Breast epithelium (tissue), 3 donors: ENCODE data around the gene CDCP1.

Source experiments
- POLR2A ChIP-seq: fragments of 450-650 bp; IDR thresholded peaks from one replicate; pipeline ENCODE4 v1.6.1; 2016; ENCODE audit warnings: antibody characterized with exemption, mild to moderate bottlenecking, moderate library complexity
- TF ChIP-seq, protein P1 (sequence below), 3 donors: fragments of 450-650 bp; IDR thresholded peaks; one replicate each; pipeline ENCODE4 v1.5.1; 2016 to 2017; ENCODE audit warnings: antibody characterized with exemption in 3 of 3, mild to moderate bottlenecking in 3 of 3, moderate library complexity in 3 of 3

DNA sequence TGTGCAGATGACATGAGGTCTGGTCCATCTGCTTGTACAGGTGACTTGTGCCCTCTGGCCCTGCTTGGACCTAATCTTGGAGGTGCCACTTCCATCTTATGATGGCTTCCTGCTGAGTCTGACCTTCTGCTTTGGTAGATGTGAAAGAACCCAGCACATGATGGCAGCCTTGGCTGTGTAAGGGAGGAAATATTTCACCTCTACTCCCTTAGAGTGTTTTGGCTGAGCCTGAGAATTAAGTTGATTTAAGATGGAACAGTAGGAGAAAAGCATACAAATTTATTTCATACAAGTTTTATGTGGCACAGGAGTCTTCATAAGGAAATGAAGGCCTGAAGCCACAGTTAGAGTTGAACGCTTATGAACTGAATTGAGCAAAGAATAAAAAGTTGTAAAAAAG is 27.6 kb upstream of the CDCP1 start:
- TF ChIP-seq, protein P1, sequence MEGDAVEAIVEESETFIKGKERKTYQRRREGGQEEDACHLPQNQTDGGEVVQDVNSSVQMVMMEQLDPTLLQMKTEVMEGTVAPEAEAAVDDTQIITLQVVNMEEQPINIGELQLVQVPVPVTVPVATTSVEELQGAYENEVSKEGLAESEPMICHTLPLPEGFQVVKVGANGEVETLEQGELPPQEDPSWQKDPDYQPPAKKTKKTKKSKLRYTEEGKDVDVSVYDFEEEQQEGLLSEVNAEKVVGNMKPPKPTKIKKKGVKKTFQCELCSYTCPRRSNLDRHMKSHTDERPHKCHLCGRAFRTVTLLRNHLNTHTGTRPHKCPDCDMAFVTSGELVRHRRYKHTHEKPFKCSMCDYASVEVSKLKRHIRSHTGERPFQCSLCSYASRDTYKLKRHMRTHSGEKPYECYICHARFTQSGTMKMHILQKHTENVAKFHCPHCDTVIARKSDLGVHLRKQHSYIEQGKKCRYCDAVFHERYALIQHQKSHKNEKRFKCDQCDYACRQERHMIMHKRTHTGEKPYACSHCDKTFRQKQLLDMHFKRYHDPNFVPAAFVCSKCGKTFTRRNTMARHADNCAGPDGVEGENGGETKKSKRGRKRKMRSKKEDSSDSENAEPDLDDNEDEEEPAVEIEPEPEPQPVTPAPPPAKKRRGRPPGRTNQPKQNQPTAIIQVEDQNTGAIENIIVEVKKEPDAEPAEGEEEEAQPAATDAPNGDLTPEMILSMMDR (IDR thresholded peaks at IDR 0.05): no peak
- no peak for TF ChIP-seq POLR2A
